ENCODE measurements around the gene JAKMIP3.

JAKMIP3 gene

GRCh38 chr10:132113766-132114365, 48.1 kb downstream of the JAKMIP3 start:
- DNase-seq: no peak

DNA sequence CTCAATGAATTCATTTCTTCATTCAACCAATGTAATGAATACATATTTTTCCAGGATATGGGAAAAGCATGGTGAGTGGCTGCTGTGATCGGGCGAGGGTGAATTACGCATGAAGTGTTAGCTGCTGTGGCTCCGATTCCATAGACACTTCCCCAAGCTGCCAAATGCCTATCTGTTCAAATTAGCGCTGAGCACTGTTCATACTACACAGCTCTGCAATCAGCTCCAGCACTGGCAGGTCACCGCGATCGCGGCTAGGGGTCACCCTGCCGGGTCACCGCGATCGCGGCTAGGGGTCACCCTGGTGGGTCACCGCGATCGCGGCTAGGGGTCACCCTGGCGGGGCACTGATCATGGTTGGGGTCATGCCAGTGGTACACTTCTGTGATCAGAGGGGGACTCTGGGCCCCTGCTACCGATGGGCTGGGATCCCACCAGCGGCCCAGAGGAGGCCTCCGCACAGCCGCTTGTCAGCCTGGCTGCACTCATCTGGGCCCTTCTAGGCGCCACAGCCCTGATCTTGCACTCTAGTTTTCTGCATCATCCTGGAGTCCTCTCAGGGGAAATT, 49.3 kb downstream of the JAKMIP3 start:
- no peak for DNase-seq
